OCI-LY1 (cell line): ENCODE measurements around the gene CYP4A11.
"Not testable (repeated sequence)": the region's sequence is repeated elsewhere in the genome, so short reads cannot be mapped to it uniquely, and the experiment has no call there.

Experiments used
- H2AFZ ChIP-seq: fragments of 200-600 bp; sonication (generic), shearing (Covaris generic); 2 replicates; pipeline ENCODE4 v1.6.0; 2014; ENCODE audit warnings: antibody characterized with exemption, mild to moderate bottlenecking, low read length
- H3F3A ChIP-seq: fragments of 200-600 bp; sonication (generic), shearing (Covaris generic); 2 replicates; pipeline ENCODE4 v1.6.0; 2014; ENCODE audit warnings: mild to moderate bottlenecking, antibody characterized with exemption, low read length, moderate library complexity; ENCODE audit not compliant: insufficient read depth
- H3K27ac ChIP-seq: fragments of 200-600 bp; sonication (generic); 2 replicates; pipeline ENCODE4 v1.5.1; 2014; ENCODE audit warnings: low read length, mixed run types, mild to moderate bottlenecking, low read depth; ENCODE audit not compliant: poor library complexity, severe bottlenecking
- H3K27me3 ChIP-seq: fragments of 200-600 bp; sonication (generic); 2 replicates; pipeline ENCODE4 v1.6.0; 2014; ENCODE audit warnings: antibody characterized with exemption, mild to moderate bottlenecking, low read length, moderate library complexity; ENCODE audit not compliant: insufficient read depth
- H3K36me3 ChIP-seq: fragments of 200-600 bp; sonication (generic); 2 replicates; pipeline ENCODE4 v1.6.1; 2014; ENCODE audit warnings: mild to moderate bottlenecking, antibody characterized with exemption, low read length, moderate library complexity, mixed read lengths; ENCODE audit not compliant: insufficient read depth
- H3K4me1 ChIP-seq: fragments of 200-600 bp; sonication (generic); 2 replicates; pipeline ENCODE4 v1.5.1; 2014; ENCODE audit warnings: mild to moderate bottlenecking, low read length, moderate library complexity; ENCODE audit not compliant: insufficient read depth, severe bottlenecking
- H3K4me2 ChIP-seq: fragments of 200-600 bp; sonication (generic), shearing (Covaris generic); 2 replicates; pipeline ENCODE4 v1.6.1; 2014; ENCODE audit warnings: low read length
- H3K4me3 ChIP-seq: fragments of 200-600 bp; sonication (generic); 2 replicates; pipeline ENCODE4 v1.5.1; 2014; ENCODE audit warnings: low read length, low read depth, mild to moderate bottlenecking, mixed read lengths; ENCODE audit not compliant: poor library complexity, severe bottlenecking
- H3K79me2 ChIP-seq: fragments of 200-600 bp; shearing (Covaris generic); 2 replicates; pipeline ENCODE4 v1.6.1; 2016; ENCODE audit warnings: mixed run types, low read length, mixed read lengths; ENCODE audit not compliant: insufficient read depth
- H3K9ac ChIP-seq: fragments of 200-600 bp; sonication (generic), shearing (Covaris generic); 2 replicates; pipeline ENCODE4 v1.6.1; 2014; ENCODE audit warnings: mild to moderate bottlenecking, low read length, mixed read lengths
- H3K9me2 ChIP-seq: fragments of 200-600 bp; sonication (generic), shearing (Covaris generic); 2 replicates; pipeline ENCODE4 v1.6.1; 2014; ENCODE audit warnings: low read depth, mild to moderate bottlenecking, low read length, mixed read lengths
- H3K9me3 ChIP-seq: fragments of 200-600 bp; shearing (Covaris generic); 2 replicates; pipeline ENCODE4 v1.6.1; 2014; ENCODE audit warnings: low read length, mixed read lengths
- H4K20me1 ChIP-seq: fragments of 200-600 bp; sonication (generic), shearing (Covaris generic); 2 replicates; pipeline ENCODE4 v1.6.0; 2016; ENCODE audit warnings: mild to moderate bottlenecking, low read length; ENCODE audit not compliant: insufficient read depth
- EZH2 ChIP-seq: fragments of 200-600 bp; sonication (generic), shearing (Covaris generic); IDR thresholded peaks from 2 replicates; pipeline ENCODE4 v1.8.0; 2017; ENCODE audit warnings: borderline replicate concordance, mixed run types, mild to moderate bottlenecking, antibody characterized with exemption, low read length, moderate library complexity, mixed read lengths
- TF ChIP-seq, protein P1 (sequence below): fragments of 200-600 bp; sonication (generic), shearing (Covaris generic); IDR thresholded peaks from 2 replicates; pipeline ENCODE4 v1.5.1; 2017; ENCODE audit warnings: mild to moderate bottlenecking, antibody characterized with exemption, low read length, moderate library complexity, mixed read lengths

The CYP4A11 gene

DNA sequence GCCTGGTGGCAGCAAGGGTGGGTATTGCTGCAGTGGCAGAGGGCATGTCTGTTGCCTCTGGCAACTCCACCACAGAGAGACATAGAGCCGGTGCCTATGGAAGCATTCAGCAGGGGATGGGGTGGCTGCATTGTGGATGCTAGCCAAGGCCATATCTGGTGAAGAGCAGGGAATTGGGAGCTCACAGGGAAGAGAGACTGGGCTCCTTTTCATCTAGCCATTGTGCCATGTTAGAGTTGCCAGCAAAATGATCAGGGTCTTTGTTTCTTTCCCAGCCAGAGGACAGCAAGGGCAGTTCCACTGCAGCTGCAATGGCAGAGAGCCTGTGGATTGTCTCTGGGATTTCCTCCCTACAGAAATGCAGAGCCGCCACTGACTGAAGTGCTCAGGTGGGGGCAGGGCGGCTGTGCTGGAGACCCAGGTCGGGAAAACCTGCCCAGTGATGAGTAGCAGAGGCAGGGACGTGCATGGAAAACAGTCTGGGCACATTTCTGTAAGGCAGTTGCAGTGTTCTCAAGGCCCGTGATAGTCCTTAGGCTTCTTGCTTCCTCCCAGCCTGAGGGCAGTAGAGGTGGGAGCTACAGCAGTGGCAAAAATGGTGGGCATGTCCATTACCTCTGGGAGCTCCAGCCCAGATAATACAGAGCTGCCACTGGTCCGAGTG lies 42.0 kb upstream of the CYP4A11 start:
- no peaks in the 10 kb centered on the region for H3F3A ChIP-seq
- H3K79me2 ChIP-seq, result no peaks in the 10 kb centered on the region
- no peaks in the 10 kb centered on the region for H4K20me1 ChIP-seq
- no peak overlapping the region for H3K27ac ChIP-seq
- H3K9ac ChIP-seq, result no peak overlapping the region
- no peaks in the 10 kb centered on the region for H3K36me3 ChIP-seq
- H3K9me3 ChIP-seq, result no peaks in the 10 kb centered on the region
- TF ChIP-seq, protein P1, sequence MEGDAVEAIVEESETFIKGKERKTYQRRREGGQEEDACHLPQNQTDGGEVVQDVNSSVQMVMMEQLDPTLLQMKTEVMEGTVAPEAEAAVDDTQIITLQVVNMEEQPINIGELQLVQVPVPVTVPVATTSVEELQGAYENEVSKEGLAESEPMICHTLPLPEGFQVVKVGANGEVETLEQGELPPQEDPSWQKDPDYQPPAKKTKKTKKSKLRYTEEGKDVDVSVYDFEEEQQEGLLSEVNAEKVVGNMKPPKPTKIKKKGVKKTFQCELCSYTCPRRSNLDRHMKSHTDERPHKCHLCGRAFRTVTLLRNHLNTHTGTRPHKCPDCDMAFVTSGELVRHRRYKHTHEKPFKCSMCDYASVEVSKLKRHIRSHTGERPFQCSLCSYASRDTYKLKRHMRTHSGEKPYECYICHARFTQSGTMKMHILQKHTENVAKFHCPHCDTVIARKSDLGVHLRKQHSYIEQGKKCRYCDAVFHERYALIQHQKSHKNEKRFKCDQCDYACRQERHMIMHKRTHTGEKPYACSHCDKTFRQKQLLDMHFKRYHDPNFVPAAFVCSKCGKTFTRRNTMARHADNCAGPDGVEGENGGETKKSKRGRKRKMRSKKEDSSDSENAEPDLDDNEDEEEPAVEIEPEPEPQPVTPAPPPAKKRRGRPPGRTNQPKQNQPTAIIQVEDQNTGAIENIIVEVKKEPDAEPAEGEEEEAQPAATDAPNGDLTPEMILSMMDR, result no peak
- no peak for TF ChIP-seq EZH2
- no peaks in the 10 kb centered on the region for H3K9me2 ChIP-seq
- H3K4me2 ChIP-seq, result no peak overlapping the region
- no peaks in the 10 kb centered on the region for H3K27me3 ChIP-seq
- H2AFZ ChIP-seq, result no peak overlapping the region
- H3K4me1 ChIP-seq, result no peaks in the 10 kb centered on the region
- H3K4me3 ChIP-seq, result no peak overlapping the region

DNA sequence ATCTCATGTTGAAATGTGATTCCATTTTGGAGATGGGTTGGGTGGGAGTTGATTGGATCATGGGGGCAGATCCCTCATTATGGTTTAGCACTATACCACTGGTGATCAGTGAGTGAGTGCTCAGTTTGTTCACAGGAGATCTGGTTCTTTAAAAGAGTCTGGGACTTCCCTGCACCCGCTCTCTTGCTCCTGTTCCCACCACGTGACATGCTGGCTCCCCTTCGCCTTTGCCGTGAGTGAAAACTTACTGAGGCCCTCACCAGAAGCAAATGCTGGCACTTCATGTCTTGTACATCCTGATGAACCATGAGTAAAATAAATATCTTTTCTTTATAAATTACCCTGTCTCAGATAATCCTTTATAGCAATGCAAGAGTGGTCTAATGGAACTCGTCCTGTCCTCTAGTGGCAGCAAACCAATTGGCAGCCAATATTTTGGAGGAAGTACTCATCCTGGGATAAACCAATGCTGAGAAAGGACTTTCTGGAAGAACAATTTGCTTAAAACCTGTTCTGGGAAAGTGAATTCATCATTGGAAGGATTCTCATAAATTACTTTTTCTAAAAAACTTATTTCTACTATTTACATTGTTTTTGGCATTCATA lies 27.8 kb upstream of the CYP4A11 start:
- Histone ChIP-seq H3K4me2 (no peak overlapping the region), H3K4me1 (no peaks in the 10 kb centered on the region), H3K9me3 (no peaks in the 10 kb centered on the region), H3K79me2 (no peaks in the 10 kb centered on the region), H3K36me3 (no peaks in the 10 kb centered on the region), H3F3A (no peaks in the 10 kb centered on the region), H3K27me3 (no peaks in the 10 kb centered on the region), H2AFZ (no peak overlapping the region), H4K20me1 (no peaks in the 10 kb centered on the region), H3K4me3 (no peak overlapping the region), H3K27ac (no peak overlapping the region), H3K9ac (no peak overlapping the region), H3K9me2 (no peaks in the 10 kb centered on the region)
- TF ChIP-seq, protein P1, result peak; percentile 29; the same call in 1 of the 2 replicates
- TF ChIP-seq EZH2, result no peak

DNA sequence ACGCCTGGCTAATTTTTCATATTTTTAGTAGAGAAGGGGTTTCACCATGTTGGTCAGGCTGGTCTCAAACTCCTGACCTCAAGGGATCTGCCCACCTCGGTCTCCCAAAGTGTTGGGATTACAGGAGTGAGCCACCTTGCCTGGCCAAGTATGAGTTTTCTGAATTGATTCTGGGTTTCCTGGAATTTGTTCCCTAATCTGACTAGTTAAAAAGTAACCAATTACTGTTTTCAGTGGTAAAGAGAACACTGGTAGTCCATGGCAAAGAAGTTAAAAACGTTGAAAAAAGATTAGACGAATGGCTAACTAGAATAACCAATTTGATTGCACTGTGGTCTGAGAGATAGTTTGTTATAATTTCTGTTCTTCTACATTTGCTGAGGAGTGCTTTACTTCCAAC lies 21.0 kb upstream of the CYP4A11 start:
- not testable (repeated sequence) for H3K36me3 ChIP-seq, H3K4me2 ChIP-seq, H3K9me3 ChIP-seq, H3K27ac ChIP-seq, H3K79me2 ChIP-seq, H3K9ac ChIP-seq, H2AFZ ChIP-seq, H4K20me1 ChIP-seq, H3F3A ChIP-seq, H3K9me2 ChIP-seq, H3K4me3 ChIP-seq, H3K27me3 ChIP-seq, H3K4me1 ChIP-seq
